Gastroesophageal sphincter (tissue), 3 donors: ENCODE measurements around the gene NECTIN1.

Experiments
- CTCF ChIP-seq, 4 experiments: fragments of 200-600 bp in 2 of 4; fragments of 450-650 bp in 2 of 4; sonication (generic) in 1 of 4; IDR thresholded peaks; one replicate each; pipeline ENCODE4 v1.5.1; 2017 to 2019; ENCODE audit warnings: antibody characterized with exemption in 4 of 4, mild to moderate bottlenecking in 2 of 4, moderate library complexity in 2 of 4
- EP300 ChIP-seq: sonication (generic); formaldehyde crosslinking; IDR thresholded peaks from one replicate; pipeline ENCODE4 v1.6.1; 2017; ENCODE audit warnings: antibody characterized with exemption, mild to moderate bottlenecking
- POLR2AphosphoS5 ChIP-seq: sonication (generic); formaldehyde crosslinking; IDR thresholded peaks from one replicate; pipeline ENCODE4 v1.6.1; 2017; ENCODE audit warnings: antibody characterized with exemption

GRCh38 chr11:119673759-119674336, 55.2 kb downstream of the NECTIN1 start:
- TF ChIP-seq CTCF (IDR thresholded peaks at IDR 0.05) = no peak
- TF ChIP-seq EP300 = no peak
- no peak for TF ChIP-seq POLR2AphosphoS5
